SU-DHL-6 (cell line): ENCODE measurements around the gene SEC16A.

ENCODE experiments used
- CTCF ChIP-seq: fragments of 200-600 bp; sonication (generic); IDR thresholded peaks from one replicate; pipeline ENCODE4 v1.5.1; 2017; ENCODE audit warnings: antibody characterized with exemption, mild to moderate bottlenecking, low read length, moderate library complexity; ENCODE audit not compliant: insufficient read depth, poor library complexity, severe bottlenecking
- EZH2phosphoT487 ChIP-seq: fragments of 200-600 bp; sonication (generic), shearing (Covaris generic); conservative IDR thresholded peaks from 2 replicates; pipeline ENCODE4 v1.6.1; 2018; ENCODE audit warnings: mild to moderate bottlenecking, antibody characterized with exemption, low read length, moderate library complexity, mixed read lengths

DNA sequence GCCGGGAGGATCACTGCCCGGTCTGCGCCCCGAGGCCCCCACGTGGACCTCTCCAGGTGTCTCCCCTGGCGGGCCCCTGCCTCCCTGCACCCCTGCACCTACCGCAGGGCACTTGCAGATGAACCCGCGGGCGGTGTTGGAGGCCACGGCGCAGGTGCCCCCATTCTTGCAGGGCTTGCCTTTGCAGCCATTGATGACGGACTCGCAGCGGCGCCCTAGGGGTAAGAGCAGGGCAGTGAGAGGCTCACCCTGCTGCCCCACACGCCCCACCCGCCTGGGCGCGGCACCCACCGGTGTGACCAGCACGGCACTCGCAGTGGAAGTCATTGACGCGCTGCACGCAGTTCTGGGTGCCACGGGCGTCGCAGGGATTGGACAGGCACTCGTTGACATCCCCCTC, 23.6 kb upstream of the SEC16A start:
- TF ChIP-seq EZH2phosphoT487 (no peak), CTCF (no peak)
